HCT116 (cell line): ENCODE results near the gene SOWAHC.

Source experiments
- CTCF ChIP-seq, 3 experiments: fragments of 200-600 bp in 1 of 3; sonication (generic) in 1 of 3; IDR thresholded peaks in 2 of 3; conservative IDR thresholded peaks in 1 of 3; 2 replicates each; pipeline ENCODE4 v1.5.1; 2012 to 2017; ENCODE audit warnings: low read depth in 2 of 3, low read length in 2 of 3, antibody characterized with exemption in 1 of 3, borderline replicate concordance in 1 of 3, control low read depth in 1 of 3, mild to moderate bottlenecking in 1 of 3, mixed read lengths in 1 of 3, mixed run types in 1 of 3, moderate library complexity in 1 of 3; ENCODE audit not compliant: insufficient read depth in 1 of 3
- EZH2phosphoT487 ChIP-seq: fragments of 200-600 bp; IDR thresholded peaks from 2 replicates; pipeline ENCODE4 v1.6.1; 2018; ENCODE audit warnings: antibody characterized with exemption, borderline replicate concordance
- POLR2A ChIP-seq: IDR thresholded peaks from 2 replicates; pipeline ENCODE4 v1.7.0; 2011; ENCODE audit warnings: borderline replicate concordance; ENCODE audit not compliant: insufficient read depth, insufficient read length; ENCODE audit errors: extremely low read depth
- ZFX ChIP-seq: fragments of 450-650 bp; IDR thresholded peaks from 2 replicates; pipeline ENCODE4 v1.6.1; 2017

DNA sequence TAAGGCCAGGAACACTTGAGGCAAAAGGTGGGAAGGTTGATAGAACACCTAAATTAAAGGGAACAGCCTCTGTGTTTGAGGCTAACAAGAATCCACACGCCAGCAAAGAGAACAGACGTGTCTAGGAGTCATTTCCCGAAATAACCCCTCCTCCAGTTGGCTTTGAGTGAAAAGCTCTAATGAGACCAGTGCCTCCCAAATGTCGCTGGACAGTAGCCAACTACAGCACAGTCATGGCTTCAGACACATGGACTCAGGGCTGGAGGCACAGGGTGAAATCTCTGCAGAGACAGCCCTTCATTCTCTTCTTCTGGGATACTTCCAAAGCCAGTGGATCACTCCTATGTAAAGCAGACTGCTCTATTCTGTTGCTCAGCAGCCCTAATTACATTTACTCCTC is 49.6 kb downstream of the SOWAHC start:
- TF ChIP-seq POLR2A: no peak
- no peak for TF ChIP-seq ZFX
- TF ChIP-seq CTCF (IDR thresholded peaks at IDR 0.05 in 2 of 3, conservative IDR thresholded peaks at IDR 0.05 in 1 of 3; ENCODE audit: borderline replicate concordance in 1 of 3, insufficient read depth in 1 of 3, low read depth in 2 of 3, low read length in 2 of 3): no peak
- TF ChIP-seq EZH2phosphoT487: no peak
